ENCODE results near the gene PEA15.

PEA15 gene

DNA sequence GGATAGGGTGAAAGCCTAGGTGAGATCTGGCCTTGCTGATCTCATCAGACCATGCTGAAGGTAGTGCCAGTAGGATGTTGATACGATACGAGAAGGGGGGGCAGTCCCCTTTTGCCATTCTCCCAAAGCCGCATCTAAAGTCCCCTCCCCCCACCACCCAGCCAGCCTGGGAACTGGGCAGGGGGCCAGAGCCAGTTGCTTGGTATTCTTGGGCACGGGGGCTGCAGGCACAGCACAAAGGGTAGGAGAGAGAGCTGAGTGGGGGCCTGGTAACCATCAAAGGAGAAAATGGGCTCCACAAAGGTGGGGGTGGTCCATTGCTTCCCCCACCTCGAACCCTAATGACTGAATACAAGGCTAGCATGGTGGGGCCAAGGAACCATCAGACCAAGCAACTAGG lies 5.4 kb downstream of the PEA15 start:
- no peak overlapping the region for H3K9ac ChIP-seq (ENCODE audit: low read depth, low read length)
- no peaks in the 10 kb centered on the region for H3K27me3 ChIP-seq (ENCODE audit: insufficient read depth, low read length)
- no peak overlapping the region for H3K27ac ChIP-seq (ENCODE audit: low read depth, low read length)
- peaks cover 54% of the 10 kb centered on the region for H3K4me1 ChIP-seq (ENCODE audit: insufficient read depth, low read length)
- no peaks in the 10 kb centered on the region for H3K9me3 ChIP-seq (ENCODE audit: insufficient read depth, low read depth, low read length)
- H3K4me3 ChIP-seq (ENCODE audit: low read length): no peak overlapping the region
- peaks cover 82% of the 10 kb centered on the region for H3K36me3 ChIP-seq (ENCODE audit: insufficient read depth, low read length)
- WGBS: 89% methylated on average over 5 of the region's 5 CpGs

DNA sequence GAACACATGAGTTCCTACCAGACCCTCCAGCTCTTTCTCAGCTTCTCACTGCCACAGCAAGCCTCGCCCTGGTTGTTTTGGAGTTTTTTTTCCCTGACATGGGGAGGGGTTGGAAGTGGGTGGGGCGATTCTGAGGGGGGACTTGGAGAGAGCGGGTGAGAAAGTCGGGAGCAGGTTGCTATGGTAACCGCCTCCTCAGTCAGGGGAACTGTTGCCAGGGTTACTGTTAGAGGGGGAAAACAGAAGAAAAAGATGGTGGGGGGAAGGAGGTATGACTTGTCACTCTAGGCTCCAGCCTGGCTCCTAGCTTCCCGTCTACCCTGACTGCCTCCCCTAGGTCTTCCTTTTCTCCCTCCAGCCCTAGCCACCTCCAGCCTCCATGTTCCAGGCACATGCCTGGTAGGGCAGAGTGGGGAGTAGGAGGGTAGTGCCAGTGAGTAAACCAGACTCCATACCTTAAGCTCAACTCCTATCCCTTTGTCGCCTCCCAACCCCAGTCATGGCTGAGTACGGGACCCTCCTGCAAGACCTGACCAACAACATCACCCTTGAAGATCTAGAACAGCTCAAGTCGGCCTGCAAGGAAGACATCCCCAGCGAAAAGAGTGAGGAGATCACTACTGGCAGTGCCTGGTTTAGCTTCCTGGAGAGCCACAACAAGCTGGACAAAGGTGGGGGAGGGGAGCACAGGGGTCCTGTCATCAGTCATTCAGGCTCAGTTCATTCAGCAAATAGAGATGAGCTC lies 6.0 kb downstream of the PEA15 start:
- H3K36me3 ChIP-seq (ENCODE audit: insufficient read depth, low read length): peaks cover 88% of the 10 kb centered on the region
- H3K4me1 ChIP-seq (ENCODE audit: insufficient read depth, low read length): peaks cover 50% of the 10 kb centered on the region
- H3K9me3 ChIP-seq (ENCODE audit: insufficient read depth, low read depth, low read length): no peaks in the 10 kb centered on the region
- H3K27ac ChIP-seq (ENCODE audit: low read depth, low read length): no peak overlapping the region
- no peaks in the 10 kb centered on the region for H3K27me3 ChIP-seq (ENCODE audit: insufficient read depth, low read length)
- no peak overlapping the region for H3K4me3 ChIP-seq (ENCODE audit: low read length)
- 83% methylated on average over 9 of the region's 10 CpGs for WGBS
- no peak overlapping the region for H3K9ac ChIP-seq (ENCODE audit: low read depth, low read length)

DNA sequence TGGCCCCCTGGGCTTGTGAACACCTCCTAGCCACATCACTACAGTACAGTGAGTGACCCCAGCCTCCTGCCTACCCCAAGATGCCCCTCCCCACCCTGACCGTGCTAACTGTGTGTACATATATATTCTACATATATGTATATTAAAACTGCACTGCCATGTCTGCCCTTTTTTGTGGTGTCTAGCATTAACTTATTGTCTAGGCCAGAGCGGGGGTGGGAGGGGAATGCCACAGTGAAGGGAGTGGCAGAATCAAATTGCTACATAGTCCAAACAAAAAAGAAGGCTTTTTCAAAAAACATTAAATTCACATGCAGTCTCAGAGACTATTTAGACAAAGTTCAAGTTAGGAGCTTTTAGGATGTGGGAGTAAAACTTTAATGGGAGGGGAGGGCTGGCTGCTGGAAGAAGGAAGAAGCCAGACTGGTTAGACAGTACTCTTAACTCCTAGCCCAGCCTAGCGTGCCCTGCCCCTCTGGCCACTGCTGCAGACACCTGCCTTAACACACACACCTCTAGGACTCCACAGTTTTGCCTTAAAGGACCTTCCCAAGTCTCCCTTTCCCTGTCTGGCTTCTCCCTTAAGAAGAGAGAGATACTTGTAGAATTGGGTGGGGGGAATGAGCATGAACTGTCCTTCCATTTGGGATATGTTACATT lies 9.4 kb downstream of the PEA15 start:
- Histone ChIP-seq H3K27ac (ENCODE audit: low read depth, low read length) (no peak overlapping the region), H3K27me3 (ENCODE audit: insufficient read depth, low read length) (no peaks in the 10 kb centered on the region), H3K9me3 (ENCODE audit: insufficient read depth, low read depth, low read length) (no peaks in the 10 kb centered on the region), H3K4me1 (ENCODE audit: insufficient read depth, low read length) (peaks cover 26% of the 10 kb centered on the region), H3K4me3 (ENCODE audit: low read length) (no peak overlapping the region), H3K9ac (ENCODE audit: low read depth, low read length) (no peak overlapping the region), H3K36me3 (ENCODE audit: insufficient read depth, low read length) (peaks cover 94% of the 10 kb centered on the region)
- WGBS: 89% methylated on average over 2 of the region's 3 CpGs

DNA sequence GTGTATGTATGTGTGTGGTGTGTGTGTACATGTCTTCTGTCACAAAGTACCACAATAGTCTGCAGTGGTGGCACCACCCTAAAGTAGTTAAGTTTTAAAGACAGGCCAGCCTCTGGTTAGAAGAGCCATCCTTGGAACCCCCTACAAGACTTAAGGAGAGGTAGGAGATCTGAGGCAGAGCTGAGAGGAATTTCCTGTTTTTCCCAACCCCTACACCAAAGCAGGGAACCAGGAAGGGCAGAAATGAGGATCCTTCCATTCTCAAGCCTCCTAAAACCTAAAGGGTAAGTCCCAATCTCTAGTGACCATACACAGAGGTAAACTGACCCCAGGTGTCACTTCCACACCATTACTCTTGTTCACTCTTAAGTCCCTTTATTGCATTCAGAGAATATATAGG lies 11.1 kb downstream of the PEA15 start:
- peaks cover 16% of the 10 kb centered on the region for H3K4me1 ChIP-seq (ENCODE audit: insufficient read depth, low read length)

DNA sequence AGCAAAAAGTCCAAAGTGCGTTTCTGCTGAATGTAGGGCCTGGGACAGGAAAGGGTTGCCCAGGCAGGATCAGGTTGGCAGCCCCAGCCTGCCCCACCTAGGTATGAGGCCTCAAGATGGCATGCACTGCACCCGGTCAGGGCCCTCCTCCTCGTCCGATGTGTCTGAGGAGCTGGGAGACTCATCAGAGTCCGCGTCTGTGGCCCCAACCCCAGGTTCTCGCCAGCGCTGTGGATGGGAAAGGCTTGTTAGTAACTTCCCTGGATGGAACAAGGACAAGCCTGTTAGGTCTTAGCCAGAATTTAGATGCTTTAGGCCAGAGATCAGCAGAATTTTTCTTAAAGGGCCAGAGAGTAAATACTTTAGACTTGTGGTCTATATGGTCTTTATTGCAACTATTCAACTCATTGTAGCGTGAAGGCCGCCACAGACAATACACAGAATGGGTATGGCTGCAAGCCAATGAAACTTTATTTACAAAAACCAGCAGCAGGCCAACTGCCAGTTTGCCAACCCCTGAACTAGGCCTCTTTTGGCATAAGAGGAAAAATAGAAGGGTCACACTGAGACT lies 12.4 kb downstream of the PEA15 start:
- Histone ChIP-seq H3K27me3 (ENCODE audit: insufficient read depth, low read length) (no peaks in the 10 kb centered on the region), H3K4me1 (ENCODE audit: insufficient read depth, low read length) (peaks cover 12% of the 10 kb centered on the region), H3K9me3 (ENCODE audit: insufficient read depth, low read depth, low read length) (no peaks in the 10 kb centered on the region), H3K9ac (ENCODE audit: low read depth, low read length) (no peak overlapping the region), H3K27ac (ENCODE audit: low read depth, low read length) (no peak overlapping the region), H3K36me3 (ENCODE audit: insufficient read depth, low read length) (peaks cover 98% of the 10 kb centered on the region), H3K4me3 (ENCODE audit: low read length) (no peak overlapping the region)
- 94% methylated on average over 10 of the region's 10 CpGs for WGBS

More for the DNA sequence above, 11.1 kb downstream of the PEA15 start:
- no peaks in the 10 kb centered on the region for H3K27me3 ChIP-seq (ENCODE audit: insufficient read depth, low read length)
- no peak overlapping the region for H3K27ac ChIP-seq (ENCODE audit: low read depth, low read length)
- no peak overlapping the region for H3K9ac ChIP-seq (ENCODE audit: low read depth, low read length)
- H3K9me3 ChIP-seq (ENCODE audit: insufficient read depth, low read depth, low read length): no peaks in the 10 kb centered on the region
- H3K36me3 ChIP-seq (ENCODE audit: insufficient read depth, low read length): peaks cover 98% of the 10 kb centered on the region
- no peak overlapping the region for H3K4me3 ChIP-seq (ENCODE audit: low read length)

DNA sequence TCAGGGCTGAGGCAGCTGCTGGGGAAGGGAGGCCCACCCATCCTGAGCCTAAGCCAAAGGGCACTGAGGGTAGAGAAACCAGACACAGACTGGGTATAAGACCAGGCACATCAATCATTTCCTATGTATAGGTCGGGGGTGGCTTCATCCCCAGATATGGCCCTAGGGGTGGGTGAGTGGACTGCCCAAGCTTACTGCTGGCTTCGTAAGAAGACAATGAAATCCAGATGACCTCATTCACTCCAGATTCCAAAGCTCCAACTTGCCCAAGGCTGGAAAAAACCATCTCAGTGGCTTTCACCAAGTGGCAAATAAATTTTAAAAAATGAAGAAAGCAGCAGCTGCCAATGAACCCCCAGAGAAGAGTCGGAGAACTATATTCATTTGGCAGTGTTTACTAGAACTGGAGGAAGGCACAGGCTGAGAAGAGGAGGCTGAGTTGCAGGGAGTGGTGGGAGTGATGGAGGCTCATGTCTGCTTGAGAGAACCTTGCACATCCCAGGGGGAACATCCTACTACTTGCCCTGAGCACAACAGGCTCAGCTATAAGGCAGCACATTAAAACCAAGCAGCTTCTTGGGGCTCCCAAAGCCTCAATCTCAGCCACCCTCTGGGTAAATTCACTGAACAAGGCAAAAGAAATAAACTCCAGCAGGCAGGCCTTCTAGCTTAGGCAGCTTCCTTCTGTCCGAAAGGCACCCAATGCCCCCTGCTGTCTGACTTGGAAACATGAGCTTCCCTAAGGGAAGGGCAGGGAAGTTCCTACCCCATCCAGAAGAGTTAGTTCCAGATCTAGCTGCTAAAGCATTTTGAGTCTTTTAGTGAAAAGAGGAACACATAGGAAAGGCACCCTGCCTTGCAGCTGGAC lies 14.1 kb downstream of the PEA15 start:
- Histone ChIP-seq H3K27me3 (ENCODE audit: insufficient read depth, low read length) (no peaks in the 10 kb centered on the region), H3K9ac (ENCODE audit: low read depth, low read length) (no peak overlapping the region), H3K4me1 (ENCODE audit: insufficient read depth, low read length) (peaks cover 12% of the 10 kb centered on the region), H3K4me3 (ENCODE audit: low read length) (no peak overlapping the region), H3K9me3 (ENCODE audit: insufficient read depth, low read depth, low read length) (no peaks in the 10 kb centered on the region), H3K27ac (ENCODE audit: low read depth, low read length) (peak overlapping the region; percentile 51; the same call in 1 of the 2 replicates), H3K36me3 (ENCODE audit: insufficient read depth, low read length) (peaks cover 98% of the 10 kb centered on the region)
- 77% methylated on average over 4 of the region's 4 CpGs for WGBS

DNA sequence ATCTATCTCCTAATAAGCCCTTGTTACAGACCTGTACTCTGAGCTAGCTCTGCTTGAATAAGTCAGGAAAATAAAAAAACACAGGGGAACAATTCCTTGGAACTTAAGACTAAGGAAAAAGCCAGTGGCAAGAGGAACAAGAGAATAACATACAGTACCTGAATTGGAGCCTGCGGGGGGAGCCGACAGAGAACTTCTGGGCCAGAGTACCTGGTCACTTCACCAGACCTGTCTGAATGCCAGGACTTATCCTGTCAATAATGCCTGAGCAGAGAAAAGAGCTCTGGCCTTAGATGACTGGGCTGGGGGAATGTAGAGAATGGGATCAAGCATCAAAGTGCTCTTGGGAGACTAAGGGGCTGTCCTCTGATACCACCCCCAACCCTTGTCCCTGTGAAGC lies 15.1 kb downstream of the PEA15 start:
- no peak overlapping the region for H3K27ac ChIP-seq (ENCODE audit: low read depth, low read length)
- peaks cover 98% of the 10 kb centered on the region for H3K36me3 ChIP-seq (ENCODE audit: insufficient read depth, low read length)

DNA sequence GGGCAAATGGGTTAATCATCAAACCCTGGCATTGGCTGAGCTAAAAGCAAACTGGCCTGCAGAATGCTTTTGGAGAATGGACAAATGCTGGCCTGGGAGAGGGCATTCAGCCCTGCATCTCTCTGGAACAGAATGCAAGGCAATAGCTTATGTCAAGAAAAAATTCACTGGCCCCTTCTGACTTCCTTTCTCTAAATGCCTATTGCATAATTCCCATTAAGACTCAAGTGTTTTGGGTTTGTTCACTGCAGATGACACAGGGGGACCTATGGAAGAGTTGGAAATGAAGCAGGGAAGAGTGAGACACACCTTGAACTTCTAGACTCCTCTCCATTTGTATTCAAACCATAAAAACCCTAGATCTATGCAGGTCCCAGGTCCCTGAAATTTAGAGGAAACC lies 15.9 kb downstream of the PEA15 start:
- Histone ChIP-seq H3K36me3 (ENCODE audit: insufficient read depth, low read length) (peaks cover 98% of the 10 kb centered on the region), H3K27ac (ENCODE audit: low read depth, low read length) (no peak overlapping the region), H3K4me3 (ENCODE audit: low read length) (no peak overlapping the region), H3K9ac (ENCODE audit: low read depth, low read length) (no peak overlapping the region), H3K9me3 (ENCODE audit: insufficient read depth, low read depth, low read length) (no peaks in the 10 kb centered on the region), H3K4me1 (ENCODE audit: insufficient read depth, low read length) (peaks cover 12% of the 10 kb centered on the region), H3K27me3 (ENCODE audit: insufficient read depth, low read length) (no peaks in the 10 kb centered on the region)

More for the DNA sequence above, 15.1 kb downstream of the PEA15 start:
- 88% methylated on average over 2 of the region's 2 CpGs for WGBS
- peaks cover 12% of the 10 kb centered on the region for H3K4me1 ChIP-seq (ENCODE audit: insufficient read depth, low read length)
- no peaks in the 10 kb centered on the region for H3K27me3 ChIP-seq (ENCODE audit: insufficient read depth, low read length)
- no peak overlapping the region for H3K4me3 ChIP-seq (ENCODE audit: low read length)
- H3K9ac ChIP-seq (ENCODE audit: low read depth, low read length): no peak overlapping the region
- no peaks in the 10 kb centered on the region for H3K9me3 ChIP-seq (ENCODE audit: insufficient read depth, low read depth, low read length)

DNA sequence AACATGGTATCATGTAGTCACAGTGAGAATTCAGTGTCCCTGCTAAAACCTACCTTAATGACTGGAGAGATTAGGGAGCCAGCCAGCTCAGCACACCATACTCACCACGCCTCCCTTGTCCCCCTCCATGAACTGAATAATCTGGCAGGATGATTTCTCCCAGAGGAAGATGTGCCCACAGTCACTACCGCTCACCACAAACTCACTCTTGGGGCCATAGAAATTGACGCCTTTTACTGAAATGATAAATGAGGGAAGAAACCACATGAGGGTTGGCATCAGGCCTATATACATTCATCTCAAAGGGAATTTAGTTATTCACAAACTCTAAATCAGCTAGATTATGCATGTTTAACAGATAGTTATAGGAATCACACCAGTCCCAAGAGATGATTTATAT lies 17.4 kb downstream of the PEA15 start:
- Histone ChIP-seq H3K9me3 (ENCODE audit: insufficient read depth, low read depth, low read length) (no peaks in the 10 kb centered on the region), H3K9ac (ENCODE audit: low read depth, low read length) (no peak overlapping the region), H3K27me3 (ENCODE audit: insufficient read depth, low read length) (no peaks in the 10 kb centered on the region), H3K27ac (ENCODE audit: low read depth, low read length) (no peak overlapping the region), H3K36me3 (ENCODE audit: insufficient read depth, low read length) (peaks cover 99% of the 10 kb centered on the region), H3K4me1 (ENCODE audit: insufficient read depth, low read length) (peaks cover 8% of the 10 kb centered on the region), H3K4me3 (ENCODE audit: low read length) (no peak overlapping the region)
- WGBS: 94% methylated on average over 3 of the region's 3 CpGs

DNA sequence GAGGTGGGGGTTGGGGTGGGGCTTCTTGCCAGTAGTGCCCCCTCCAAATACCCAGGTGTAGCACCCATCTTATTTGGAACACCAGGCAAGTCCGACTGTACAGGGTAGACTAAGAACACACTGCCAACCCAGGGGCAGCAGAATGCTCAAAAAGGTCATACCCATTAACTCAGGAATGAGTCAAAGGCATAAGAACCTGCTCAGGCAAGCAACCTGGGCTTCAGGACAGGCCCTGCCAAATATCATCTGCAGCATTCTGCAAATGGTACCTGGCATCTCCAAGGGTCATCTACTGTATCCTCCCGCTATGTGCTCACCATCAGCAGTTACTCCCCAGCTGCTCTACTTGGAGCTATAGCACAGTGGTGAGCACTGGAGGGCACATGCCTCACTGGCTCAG lies 19.4 kb downstream of the PEA15 start:
- H3K27ac ChIP-seq (ENCODE audit: low read depth, low read length): no peak overlapping the region
- 98% methylated on average over 2 of the region's 2 CpGs for WGBS
- H3K9me3 ChIP-seq (ENCODE audit: insufficient read depth, low read depth, low read length): no peaks in the 10 kb centered on the region
- H3K27me3 ChIP-seq (ENCODE audit: insufficient read depth, low read length): no peaks in the 10 kb centered on the region
- H3K4me1 ChIP-seq (ENCODE audit: insufficient read depth, low read length): peaks cover 4% of the 10 kb centered on the region; the same call in 1 of the 2 replicates
- H3K4me3 ChIP-seq (ENCODE audit: low read length): no peak overlapping the region
- no peak overlapping the region for H3K9ac ChIP-seq (ENCODE audit: low read depth, low read length)
- H3K36me3 ChIP-seq (ENCODE audit: insufficient read depth, low read length): peaks cover 100% of the 10 kb centered on the region

DNA sequence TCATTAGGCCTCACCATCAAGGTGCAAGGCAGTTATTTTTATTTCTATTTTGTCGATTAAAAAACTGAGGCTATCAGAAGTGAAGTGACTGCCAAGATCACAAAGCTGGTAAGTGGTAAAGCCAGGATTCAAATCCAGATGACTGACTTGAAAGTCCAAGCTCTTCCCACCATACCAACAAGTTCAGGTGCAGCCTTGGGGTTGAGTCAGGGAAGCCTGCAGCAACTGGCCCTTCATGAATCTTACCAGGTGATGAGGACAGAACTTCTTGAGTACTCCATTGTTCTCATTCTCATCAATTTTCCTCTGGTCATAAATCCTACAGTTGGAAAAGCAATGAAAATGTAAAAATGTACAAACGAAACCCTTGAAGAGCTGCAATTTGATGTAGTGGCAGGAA lies 20.2 kb downstream of the PEA15 start:
- H3K27ac ChIP-seq (ENCODE audit: low read depth, low read length): no peak overlapping the region
- WGBS: 97% methylated on average over 2 of the region's 2 CpGs
- no peak overlapping the region for H3K4me3 ChIP-seq (ENCODE audit: low read length)
- H3K36me3 ChIP-seq (ENCODE audit: insufficient read depth, low read length): peaks cover 99% of the 10 kb centered on the region
- H3K27me3 ChIP-seq (ENCODE audit: insufficient read depth, low read length): no peaks in the 10 kb centered on the region
- no peaks in the 10 kb centered on the region for H3K9me3 ChIP-seq (ENCODE audit: insufficient read depth, low read depth, low read length)
- H3K4me1 ChIP-seq (ENCODE audit: insufficient read depth, low read length): no peaks in the 10 kb centered on the region
- H3K9ac ChIP-seq (ENCODE audit: low read depth, low read length): no peak overlapping the region
